Ascending aorta (tissue), 2 donors: Measurements from ENCODE around the gene UBR3. TPM values are rescaled to one million over a fixed set of nuclear protein-coding genes. Genes with fewer than 3 reads are reported as not detected.
A peak's percentile ranks its signal among the peaks of the same experiment; 100 is the strongest.

Source experiments
- DNase-seq, 2 donors: peaks; one replicate each; pipeline ENCODE4 v3.0.0-alpha.2; 2019; ENCODE audit warnings: low spot score in 2 of 2
- H3K27ac ChIP-seq, 2 donors: fragments of 200-600 bp; sonication (generic); one replicate each; pipeline ENCODE4 v1.5.1; 2016 to 2017; ENCODE audit warnings: mild to moderate bottlenecking in 1 of 2
- H3K27me3 ChIP-seq: fragments of 200-600 bp; sonication (generic); one replicate; pipeline ENCODE4 v1.5.1; 2017
- H3K36me3 ChIP-seq, 2 donors: fragments of 200-600 bp; sonication (generic); one replicate each; pipeline ENCODE4 v1.5.1; 2016
- H3K4me1 ChIP-seq, 2 donors: fragments of 200-600 bp; sonication (generic); one replicate each; pipeline ENCODE4 v1.5.1; 2016 to 2017; ENCODE audit warnings: mild to moderate bottlenecking in 1 of 2
- H3K4me3 ChIP-seq, 2 donors: fragments of 200-600 bp; sonication (generic); one replicate each; pipeline ENCODE4 v1.5.1; 2016 to 2017; ENCODE audit warnings: mild to moderate bottlenecking in 1 of 2
- H3K9me3 ChIP-seq, 2 donors: fragments of 200-600 bp; sonication (generic); one replicate each; pipeline ENCODE4 v1.5.1; 2016
- CTCF ChIP-seq, 3 experiments: fragments of 200-600 bp in 2 of 3; fragments of 450-650 bp in 1 of 3; sonication (generic) in 2 of 3; IDR thresholded peaks; one replicate each; pipeline ENCODE4 v1.5.1; 2016 to 2019; ENCODE audit warnings: antibody characterized with exemption in 3 of 3, mild to moderate bottlenecking in 1 of 3, moderate library complexity in 1 of 3
- intact Hi-C: fragments of 100-400 bp; cut with DNase I; formaldehyde crosslinking; loops from one replicate; pipeline ENCODE4 v1.15.1; 2023
- total RNA-seq: library from RNA; depleted of rRNA; stranded (reverse); fragments of >200 nt; gene quantifications from one replicate; pipeline ENCODE4 v1.1.0, GENCODE V29; 2016

UBR3 gene
- total RNA-seq, 1 donor from 2014 or later, result 37.7 TPM

GRCh38 chr2:169824373-169825333 is 2.6 kb upstream of the UBR3 start, which contains the start of gene METTL5:
METTL5 (minus strand) TSS chr2:169824905; CDS start chr2:169824597, 308 bp downstream.
- intact Hi-C loops, result loop anchor here (1.0 to 5.0 kb wide), 5 partner anchors 16 to 242 kb away; partner anchors contain the start of gene PPIG
- peaks cover 0 to 34% of the 10 kb centered on the region in 2 donors for H3K4me1 ChIP-seq

GRCh38 chr2:169828141-169828811 is 1.0 kb downstream of the UBR3 start:
- Histone ChIP-seq H3K9me3 (no peaks in the 10 kb centered on the region), H3K27me3 (no peaks in the 10 kb centered on the region), H3K36me3 (no peaks in the 10 kb centered on the region), H3K4me3 (peak overlapping the region; percentile 78 to 95), H3K4me1 (peaks cover 6 to 24% of the 10 kb centered on the region in 2 donors), H3K27ac (peak overlapping the region; percentile 89 to 95)
- intact Hi-C loops, result loop anchor here (5.0 kb wide), 1 partner anchor 246 kb away; the partner anchor contains the start of gene PPIG
- DNase-seq, result peak in 1 of 2 donors; percentile 75
- no peak for TF ChIP-seq CTCF (IDR thresholded peaks at IDR 0.05)

More at GRCh38 chr2:169824373-169825333, 2.6 kb upstream of the UBR3 start, which contains the start of gene METTL5:
- Histone ChIP-seq H3K9me3 (no peaks in the 10 kb centered on the region), H3K27me3 (no peaks in the 10 kb centered on the region), H3K4me3 (peak within 1 kb of the TSS; percentile 70 to 81), H3K27ac (peak within 1 kb of the TSS; percentile 85 to 86), H3K36me3 (no peaks in the 10 kb centered on the region)
- TF ChIP-seq CTCF (IDR thresholded peaks at IDR 0.05), result peak; percentile 69 to 95 (median 91)
- DNase-seq, result peak in 1 of 2 donors; percentile 90

- Histone ChIP-seq H3K27ac (no peak overlapping the region), H3K4me1 (peaks cover 6 to 13% of the 10 kb centered on the region in 2 donors), H3K9me3 (no peaks in the 10 kb centered on the region), H3K27me3 (no peaks in the 10 kb centered on the region), H3K4me3 (no peak overlapping the region), H3K36me3 (no peaks in the 10 kb centered on the region)
- intact Hi-C loops, result no loop called here
- TF ChIP-seq CTCF (IDR thresholded peaks at IDR 0.05), result no peak
- DNase-seq, result no peak
Measured at GRCh38 chr2:169834401-169834800, 7.1 kb downstream of the UBR3 start.

GRCh38 chr2:169838743-169839489 is 11.7 kb downstream of the UBR3 start:
- no peak overlapping the region for H3K4me3 ChIP-seq
- DNase-seq, result no peak
- intact Hi-C loops, result no loop called here
- no peaks in the 10 kb centered on the region for H3K27me3 ChIP-seq
- no peak overlapping the region for H3K27ac ChIP-seq
- no peaks in the 10 kb centered on the region for H3K36me3 ChIP-seq
- peaks cover 0 to 8% of the 10 kb centered on the region in 2 donors for H3K4me1 ChIP-seq
- TF ChIP-seq CTCF (IDR thresholded peaks at IDR 0.05), result no peak
- no peaks in the 10 kb centered on the region for H3K9me3 ChIP-seq
